ENCODE results near the gene COX6A2.

The COX6A2 gene

GRCh38 chr16:31428279-31428597 is at the start of gene COX6A2:
COX6A2 (minus strand) TSS chr16:31428360; CDS start chr16:31428325, 35 bp downstream.
- no peaks in the 10 kb centered on the region for H3K36me3 ChIP-seq (ENCODE audit: insufficient read depth, low read length)
- no peaks in the 10 kb centered on the region for H3K9me2 ChIP-seq (replicated peaks; ENCODE audit: low read depth, low read length)
- no peaks in the 10 kb centered on the region for H4K20me1 ChIP-seq (ENCODE audit: insufficient read depth, low read length, poor library complexity, severe bottlenecking)
- H3K4me2 ChIP-seq (ENCODE audit: low read depth, low read length, poor library complexity, severe bottlenecking) = no peak within 1 kb of the TSS
- H3K4me1 ChIP-seq (ENCODE audit: insufficient read depth, low read length, poor library complexity, severe bottlenecking) = peaks cover 13% of the 10 kb centered on the region
- TF ChIP-seq CTCF (conservative IDR thresholded peaks at IDR 0.05; ENCODE audit: low read length) = no peak
- TF ChIP-seq EZH2phosphoT487 (IDR thresholded peaks at IDR 0.05; ENCODE audit: borderline replicate concordance) = no peak
- H3K27me3 ChIP-seq (ENCODE audit: insufficient read depth, low read length, poor library complexity, severe bottlenecking) = no peaks in the 10 kb centered on the region
- H3K4me3 ChIP-seq (ENCODE audit: low read length, poor library complexity, severe bottlenecking) = no peak within 1 kb of the TSS
- H3K79me2 ChIP-seq (ENCODE audit: insufficient read depth, low read length) = no peaks in the 10 kb centered on the region
- no peak within 1 kb of the TSS for H3K9ac ChIP-seq (ENCODE audit: low read depth, low read length, poor library complexity, severe bottlenecking)
- H3F3A ChIP-seq (ENCODE audit: low read depth) = no peaks in the 10 kb centered on the region
- H2AFZ ChIP-seq (ENCODE audit: low read length) = no peak within 1 kb of the TSS
- no peaks in the 10 kb centered on the region for H3K9me3 ChIP-seq (ENCODE audit: insufficient read depth, low read depth, low read length)

- peak overlapping the region; percentile 97 for H2AFZ ChIP-seq (ENCODE audit: low read length)
- H4K20me1 ChIP-seq (ENCODE audit: insufficient read depth, low read length, poor library complexity, severe bottlenecking) = no peaks in the 10 kb centered on the region
Observed at GRCh38 chr16:31477220-31478216, 49.4 kb upstream of the COX6A2 start.

More at GRCh38 chr16:31477220-31478216, 49.4 kb upstream of the COX6A2 start:
- Histone ChIP-seq H3K4me2 (ENCODE audit: low read depth, low read length, poor library complexity, severe bottlenecking) (peak overlapping the region; percentile 100), H3K4me3 (ENCODE audit: low read length, poor library complexity, severe bottlenecking) (peak overlapping the region; percentile 88), H3F3A (ENCODE audit: low read depth) (peaks cover 3% of the 10 kb centered on the region; the same call in 1 of the 2 replicates), H3K9me3 (ENCODE audit: insufficient read depth, low read depth, low read length) (no peaks in the 10 kb centered on the region), H3K9ac (ENCODE audit: low read depth, low read length, poor library complexity, severe bottlenecking) (peak overlapping the region; percentile 95), H3K27me3 (ENCODE audit: insufficient read depth, low read length, poor library complexity, severe bottlenecking) (no peaks in the 10 kb centered on the region), H3K79me2 (ENCODE audit: insufficient read depth, low read length) (peaks cover 12% of the 10 kb centered on the region; the same call in 1 of the 2 replicates), H3K4me1 (ENCODE audit: insufficient read depth, low read length, poor library complexity, severe bottlenecking) (peaks cover 26% of the 10 kb centered on the region), H3K36me3 (ENCODE audit: insufficient read depth, low read length) (no peaks in the 10 kb centered on the region), H3K9me2 (replicated peaks; ENCODE audit: low read depth, low read length) (no peaks in the 10 kb centered on the region)
- TF ChIP-seq CTCF (conservative IDR thresholded peaks at IDR 0.05; ENCODE audit: low read length) (peak; percentile 22; the same call in 1 of the 2 replicates), EZH2phosphoT487 (IDR thresholded peaks at IDR 0.05; ENCODE audit: borderline replicate concordance) (no peak)
